ENCODE measurements around the gene AP3D1.

The AP3D1 gene

GRCh38 chr19:2055931-2056836 is 95.2 kb downstream of the AP3D1 start:
- H3K27ac ChIP-seq (ENCODE audit: low read depth, low read length): peak overlapping the region; percentile 77
- H3K4me3 ChIP-seq (ENCODE audit: low read depth in 1 of 2, low read length in 2 of 2): peak overlapping the region; percentile 29 to 45
- H3K27me3 ChIP-seq (ENCODE audit: control insufficient read depth in 1 of 2, insufficient read depth in 2 of 2, low read length in 2 of 2): no peaks in the 10 kb centered on the region
- H3K9me3 ChIP-seq (ENCODE audit: control insufficient read depth in 1 of 2, low read length in 2 of 2): no peaks in the 10 kb centered on the region
- peaks cover 43 to 51% of the 10 kb centered on the region in 2 donors for H3K4me1 ChIP-seq (ENCODE audit: control insufficient read depth in 1 of 2, insufficient read depth in 2 of 2, low read length in 2 of 2)
- peak overlapping the region; percentile 51 to 57 for H3K9ac ChIP-seq (ENCODE audit: low read depth in 1 of 2, low read length in 2 of 2)
- no peaks in the 10 kb centered on the region for H3K36me3 ChIP-seq (ENCODE audit: control insufficient read depth in 1 of 2, insufficient read depth in 2 of 2, low read length in 2 of 2)

GRCh38 chr19:2054763-2055162 is 96.6 kb downstream of the AP3D1 start:
- no peaks in the 10 kb centered on the region for H3K9me3 ChIP-seq (ENCODE audit: control insufficient read depth in 1 of 2, low read length in 2 of 2)
- no peaks in the 10 kb centered on the region for H3K27me3 ChIP-seq (ENCODE audit: control insufficient read depth in 1 of 2, insufficient read depth in 2 of 2, low read length in 2 of 2)
- H3K9ac ChIP-seq (ENCODE audit: low read depth in 1 of 2, low read length in 2 of 2): no peak overlapping the region
- no peak overlapping the region for H3K27ac ChIP-seq (ENCODE audit: low read depth, low read length)
- no peaks in the 10 kb centered on the region for H3K36me3 ChIP-seq (ENCODE audit: control insufficient read depth in 1 of 2, insufficient read depth in 2 of 2, low read length in 2 of 2)
- H3K4me3 ChIP-seq (ENCODE audit: low read depth in 1 of 2, low read length in 2 of 2): no peak overlapping the region
- H3K4me1 ChIP-seq (ENCODE audit: control insufficient read depth in 1 of 2, insufficient read depth in 2 of 2, low read length in 2 of 2): peaks cover 32 to 42% of the 10 kb centered on the region in 2 donors

GRCh38 chr19:2053601-2054389 is 97.6 kb downstream of the AP3D1 start:
- no peaks in the 10 kb centered on the region for H3K9me3 ChIP-seq (ENCODE audit: control insufficient read depth in 1 of 2, low read length in 2 of 2)
- H3K4me3 ChIP-seq (ENCODE audit: low read depth in 1 of 2, low read length in 2 of 2): no peak overlapping the region
- H3K9ac ChIP-seq (ENCODE audit: low read depth in 1 of 2, low read length in 2 of 2): no peak overlapping the region
- H3K27me3 ChIP-seq (ENCODE audit: control insufficient read depth in 1 of 2, insufficient read depth in 2 of 2, low read length in 2 of 2): no peaks in the 10 kb centered on the region
- no peak overlapping the region for H3K27ac ChIP-seq (ENCODE audit: low read depth, low read length)
- peaks cover 33 to 44% of the 10 kb centered on the region in 2 donors for H3K4me1 ChIP-seq (ENCODE audit: control insufficient read depth in 1 of 2, insufficient read depth in 2 of 2, low read length in 2 of 2)
- H3K36me3 ChIP-seq (ENCODE audit: control insufficient read depth in 1 of 2, insufficient read depth in 2 of 2, low read length in 2 of 2): peaks cover 0 to 5% of the 10 kb centered on the region in 2 donors

DNA sequence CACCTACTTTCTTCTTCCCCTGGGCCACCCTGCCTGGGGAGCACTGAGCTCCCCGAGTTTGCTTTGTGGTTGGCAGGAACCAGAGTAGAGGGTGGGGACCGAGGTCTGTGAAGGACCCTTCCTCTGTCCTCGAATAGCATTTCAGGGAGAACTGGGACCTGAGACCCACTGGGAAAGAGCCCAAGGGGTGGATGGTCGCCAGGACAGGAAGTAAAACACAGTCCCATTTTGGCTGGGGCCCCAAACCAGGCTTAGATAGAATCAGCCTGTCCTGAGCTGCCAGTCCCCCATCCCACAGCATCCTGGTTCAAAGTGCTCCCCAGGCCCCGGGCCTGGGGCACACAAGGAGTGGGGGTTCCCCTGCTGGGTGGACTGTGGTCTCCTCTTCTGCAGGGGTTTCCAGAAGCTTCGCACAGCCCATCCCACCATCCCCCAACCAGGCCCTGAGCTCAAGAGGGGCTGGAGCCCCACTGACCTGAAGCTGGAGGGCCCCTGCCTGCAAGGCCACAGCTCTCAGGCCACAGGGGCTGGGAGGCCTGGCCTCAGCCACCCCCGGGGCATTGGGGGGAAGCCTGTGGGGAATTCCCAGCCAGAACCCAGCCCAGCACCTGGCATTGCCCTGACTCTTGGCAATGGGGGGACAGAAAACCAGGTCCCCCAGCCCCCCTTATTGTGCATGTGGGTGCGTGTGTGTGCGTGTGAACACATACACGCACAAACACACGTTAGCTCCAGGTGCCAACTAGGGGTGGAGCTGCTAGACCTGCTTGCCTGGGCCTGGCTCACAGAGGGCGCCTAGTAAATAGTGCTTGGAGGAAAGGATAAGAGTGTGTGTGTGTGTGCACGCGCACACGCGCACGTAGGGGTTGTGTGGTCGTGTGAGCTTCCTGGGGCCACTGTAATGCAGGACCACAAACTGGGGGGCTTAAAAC is 99.3 kb downstream of the AP3D1 start:
- Histone ChIP-seq H3K36me3 (ENCODE audit: control insufficient read depth in 1 of 2, insufficient read depth in 2 of 2, low read length in 2 of 2) (peaks cover 0 to 7% of the 10 kb centered on the region in 2 donors), H3K4me3 (ENCODE audit: low read depth in 1 of 2, low read length in 2 of 2) (peak overlapping the region in 1 of 2 donors; percentile 56), H3K27me3 (ENCODE audit: control insufficient read depth in 1 of 2, insufficient read depth in 2 of 2, low read length in 2 of 2) (no peaks in the 10 kb centered on the region), H3K9ac (ENCODE audit: low read depth in 1 of 2, low read length in 2 of 2) (peak overlapping the region; percentile 57 to 80), H3K9me3 (ENCODE audit: control insufficient read depth in 1 of 2, low read length in 2 of 2) (no peaks in the 10 kb centered on the region), H3K27ac (ENCODE audit: low read depth, low read length) (peak overlapping the region; percentile 90), H3K4me1 (ENCODE audit: control insufficient read depth in 1 of 2, insufficient read depth in 2 of 2, low read length in 2 of 2) (peaks cover 51 to 61% of the 10 kb centered on the region in 2 donors)

DNA sequence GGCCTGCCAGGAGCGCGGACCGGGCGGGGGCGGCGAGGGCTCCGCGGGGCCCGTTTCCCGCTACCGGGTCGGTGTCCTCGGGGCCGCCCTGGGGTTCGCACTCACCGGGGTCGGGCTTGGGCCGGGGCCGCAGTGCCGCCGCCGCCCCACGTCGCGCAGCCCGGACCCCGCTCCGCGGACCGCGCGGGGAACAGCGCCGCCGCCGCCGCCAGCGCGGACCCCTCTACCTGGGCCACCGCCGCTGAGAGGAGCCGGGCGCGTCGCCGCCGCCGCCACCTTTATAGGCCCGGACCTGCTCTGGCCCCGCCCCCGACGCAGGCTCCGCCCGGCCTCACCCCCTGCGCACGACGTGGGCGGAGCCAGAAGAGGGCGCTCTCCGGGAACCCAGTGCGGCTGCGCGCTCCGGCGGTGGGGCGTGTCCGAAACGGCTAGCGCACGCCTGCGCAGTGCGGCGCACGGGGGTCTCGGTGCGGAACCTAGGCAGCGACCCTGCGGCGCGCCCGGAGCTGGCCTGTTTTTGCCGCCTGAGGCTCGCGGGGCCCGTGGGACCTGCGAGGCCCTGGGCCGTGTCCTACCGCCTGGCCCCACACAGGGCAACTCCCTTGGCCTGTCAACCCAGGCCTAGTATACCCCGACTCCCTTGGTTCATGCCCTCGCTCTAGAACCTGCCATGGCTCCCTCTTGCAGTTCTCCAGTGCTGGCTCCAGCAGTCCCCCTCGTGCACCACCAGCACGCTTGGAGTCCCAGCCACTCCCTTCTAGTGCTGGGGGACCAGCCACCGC is 100.2 kb downstream of the AP3D1 start, which contains the start of gene MKNK2:
Gene MKNK2 (minus strand): TSS at position 254 of the 782 bp plus-strand sequence. CDS start 393 bp downstream, outside the sequence.
- H3K27me3 ChIP-seq (ENCODE audit: control insufficient read depth in 1 of 2, insufficient read depth in 2 of 2, low read length in 2 of 2): no peaks in the 10 kb centered on the region
- H3K36me3 ChIP-seq (ENCODE audit: control insufficient read depth in 1 of 2, insufficient read depth in 2 of 2, low read length in 2 of 2): peaks cover 6 to 12% of the 10 kb centered on the region in 2 donors
- H3K4me1 ChIP-seq (ENCODE audit: control insufficient read depth in 1 of 2, insufficient read depth in 2 of 2, low read length in 2 of 2): peaks cover 55 to 63% of the 10 kb centered on the region in 2 donors
- no peaks in the 10 kb centered on the region for H3K9me3 ChIP-seq (ENCODE audit: control insufficient read depth in 1 of 2, low read length in 2 of 2)
- peak within 1 kb of the TSS; percentile 96 for H3K27ac ChIP-seq (ENCODE audit: low read depth, low read length)
- H3K9ac ChIP-seq (ENCODE audit: low read depth in 1 of 2, low read length in 2 of 2): peak within 1 kb of the TSS; percentile 98 to 100
- peak within 1 kb of the TSS; percentile 91 to 94 for H3K4me3 ChIP-seq (ENCODE audit: low read depth in 1 of 2, low read length in 2 of 2)

Data from duodenal mucosa (tissue), 2 donors.